Cerebellar cortex (tissue), 1 donor: ENCODE measurements around the gene ROR1.

Experiments used
- DNase-seq: peaks from one replicate; pipeline ENCODE4 v3.0.0-alpha.2; 2015; ENCODE audit warnings: low spot score

Gene ROR1

GRCh38 chr1:63773815-63774616 lies at the start of gene ROR1:
ROR1 (plus strand) TSS chr1:63774017.
- DNase-seq = peak; percentile 77

GRCh38 chr1:63724375-63724899 lies 49.4 kb upstream of the ROR1 start:
- DNase-seq = no peak

- no peak for DNase-seq
Observed at GRCh38 chr1:63728611-63729226, 45.1 kb upstream of the ROR1 start.

GRCh38 chr1:63729227-63729620 lies 44.6 kb upstream of the ROR1 start:
- DNase-seq = no peak

- peak; percentile 65 for DNase-seq
Observed at GRCh38 chr1:63730211-63730610, 43.6 kb upstream of the ROR1 start.

- DNase-seq = no peak
Observed at GRCh38 chr1:63731117-63732043, 42.4 kb upstream of the ROR1 start.

GRCh38 chr1:63732666-63733065 lies 41.2 kb upstream of the ROR1 start:
- no peak for DNase-seq

GRCh38 chr1:63738772-63739171 lies 35.0 kb upstream of the ROR1 start:
- no peak for DNase-seq

GRCh38 chr1:63739452-63739851 lies 34.4 kb upstream of the ROR1 start:
- DNase-seq = no peak

GRCh38 chr1:63740432-63740831 lies 33.4 kb upstream of the ROR1 start:
- DNase-seq = no peak

GRCh38 chr1:63742526-63742925 lies 31.3 kb upstream of the ROR1 start:
- DNase-seq = no peak

GRCh38 chr1:63743781-63744180 lies 30.0 kb upstream of the ROR1 start:
- DNase-seq = no peak

GRCh38 chr1:63746129-63746864 lies 27.5 kb upstream of the ROR1 start:
- no peak for DNase-seq

GRCh38 chr1:63747445-63747844 lies 26.4 kb upstream of the ROR1 start:
- DNase-seq = no peak

- no peak for DNase-seq
Observed at GRCh38 chr1:63748046-63748580, 25.7 kb upstream of the ROR1 start.

- DNase-seq = no peak
Observed at GRCh38 chr1:63748641-63749040, 25.2 kb upstream of the ROR1 start.

- DNase-seq = no peak
Observed at GRCh38 chr1:63750721-63751120, 23.1 kb upstream of the ROR1 start.

GRCh38 chr1:63752176-63752575 lies 21.6 kb upstream of the ROR1 start:
- DNase-seq = no peak

GRCh38 chr1:63753591-63753990 lies 20.2 kb upstream of the ROR1 start:
- DNase-seq = no peak

- no peak for DNase-seq
Observed at GRCh38 chr1:63756839-63757238, 17.0 kb upstream of the ROR1 start.

- DNase-seq = no peak
Observed at GRCh38 chr1:63757334-63757733, 16.5 kb upstream of the ROR1 start.
